ENCODE results near the gene CDK6. TPM values are rescaled to one million over a fixed set of nuclear protein-coding genes. Genes with fewer than 3 reads are reported as not detected.
A peak's percentile ranks its signal among the peaks of the same experiment; 100 is the strongest.

Gene CDK6
- total and polyA plus RNA-seq, 2 experiments from 2014 or later = 7.4 to 23.7 TPM

DNA sequence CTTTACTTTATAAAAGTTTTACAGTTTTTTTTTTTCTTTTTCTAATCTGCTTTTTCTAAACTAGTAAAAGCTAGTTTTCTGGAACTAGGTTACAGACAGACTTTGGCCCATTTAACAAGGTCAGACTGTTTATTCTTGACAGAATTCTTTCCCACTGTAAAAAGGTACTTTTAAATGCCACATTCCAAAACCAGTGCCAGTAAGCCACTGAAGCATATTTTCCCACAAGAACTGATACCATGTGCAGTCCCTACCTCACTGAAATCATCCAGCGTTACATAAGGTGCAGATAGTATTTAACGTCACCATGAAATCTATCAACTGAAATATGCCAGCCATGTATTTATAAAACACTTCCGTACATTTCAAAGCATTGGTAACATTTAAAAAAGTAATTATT, 121.6 kb downstream of the CDK6 start:
- Mint-ChIP-seq H3K4me3 (no peak overlapping the region), H3K4me1 (peaks cover 10% of the 10 kb centered on the region), H3K27me3 (ENCODE audit: insufficient read depth, low read depth, poor library complexity) (no peaks in the 10 kb centered on the region), H3K27ac (no peak overlapping the region), H3K36me3 (ENCODE audit: low read depth) (no peaks in the 10 kb centered on the region), H3K9me3 (no peaks in the 10 kb centered on the region)
- H4K20me1 ChIP-seq (replicated peaks; ENCODE audit: insufficient read depth) = no peaks in the 10 kb centered on the region
- no peaks in the 10 kb centered on the region for H3K36me3 ChIP-seq (ENCODE audit: insufficient read depth)
- no peak overlapping the region for H3K4me2 ChIP-seq
- H2AFZ ChIP-seq = no peak overlapping the region
- TF ChIP-seq, protein P1, sequence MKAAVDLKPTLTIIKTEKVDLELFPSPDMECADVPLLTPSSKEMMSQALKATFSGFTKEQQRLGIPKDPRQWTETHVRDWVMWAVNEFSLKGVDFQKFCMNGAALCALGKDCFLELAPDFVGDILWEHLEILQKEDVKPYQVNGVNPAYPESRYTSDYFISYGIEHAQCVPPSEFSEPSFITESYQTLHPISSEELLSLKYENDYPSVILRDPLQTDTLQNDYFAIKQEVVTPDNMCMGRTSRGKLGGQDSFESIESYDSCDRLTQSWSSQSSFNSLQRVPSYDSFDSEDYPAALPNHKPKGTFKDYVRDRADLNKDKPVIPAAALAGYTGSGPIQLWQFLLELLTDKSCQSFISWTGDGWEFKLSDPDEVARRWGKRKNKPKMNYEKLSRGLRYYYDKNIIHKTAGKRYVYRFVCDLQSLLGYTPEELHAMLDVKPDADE (IDR thresholded peaks at IDR 0.05) = no peak
- TF ChIP-seq ZNF114 (CRISPR knock-in tag; IDR thresholded peaks at IDR 0.05) (no peak), JUNB (IDR thresholded peaks at IDR 0.05; ENCODE audit: unreplicated experiment) (no peak), POLR2AphosphoS5 (IDR thresholded peaks at IDR 0.05; ENCODE audit: low read depth) (no peak), EZH2 (IDR thresholded peaks at IDR 0.05; ENCODE audit: low read depth, unreplicated experiment) (no peak), CREB1 (CRISPR knock-in tag; IDR thresholded peaks at IDR 0.05; ENCODE audit: low read depth) (no peak)
- TF ChIP-seq, protein P2, sequence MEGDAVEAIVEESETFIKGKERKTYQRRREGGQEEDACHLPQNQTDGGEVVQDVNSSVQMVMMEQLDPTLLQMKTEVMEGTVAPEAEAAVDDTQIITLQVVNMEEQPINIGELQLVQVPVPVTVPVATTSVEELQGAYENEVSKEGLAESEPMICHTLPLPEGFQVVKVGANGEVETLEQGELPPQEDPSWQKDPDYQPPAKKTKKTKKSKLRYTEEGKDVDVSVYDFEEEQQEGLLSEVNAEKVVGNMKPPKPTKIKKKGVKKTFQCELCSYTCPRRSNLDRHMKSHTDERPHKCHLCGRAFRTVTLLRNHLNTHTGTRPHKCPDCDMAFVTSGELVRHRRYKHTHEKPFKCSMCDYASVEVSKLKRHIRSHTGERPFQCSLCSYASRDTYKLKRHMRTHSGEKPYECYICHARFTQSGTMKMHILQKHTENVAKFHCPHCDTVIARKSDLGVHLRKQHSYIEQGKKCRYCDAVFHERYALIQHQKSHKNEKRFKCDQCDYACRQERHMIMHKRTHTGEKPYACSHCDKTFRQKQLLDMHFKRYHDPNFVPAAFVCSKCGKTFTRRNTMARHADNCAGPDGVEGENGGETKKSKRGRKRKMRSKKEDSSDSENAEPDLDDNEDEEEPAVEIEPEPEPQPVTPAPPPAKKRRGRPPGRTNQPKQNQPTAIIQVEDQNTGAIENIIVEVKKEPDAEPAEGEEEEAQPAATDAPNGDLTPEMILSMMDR (conservative IDR thresholded peaks at IDR 0.05; ENCODE audit: low read depth in 2 of 2) = no peak
- H3K27ac ChIP-seq (ENCODE audit: low read depth) = no peak overlapping the region
- DNase-seq (ENCODE audit: low spot score) (no peak), ATAC-seq (no peak)
- H3K4me3 ChIP-seq = no peak overlapping the region
- no peaks in the 10 kb centered on the region for H3K9me2 ChIP-seq (ENCODE audit: insufficient read depth)
- no peaks in the 10 kb centered on the region for H3K27me3 ChIP-seq (ENCODE audit: insufficient read depth)
- H3K79me2 ChIP-seq (replicated peaks; ENCODE audit: insufficient read depth) = no peaks in the 10 kb centered on the region
- peaks cover 4% of the 10 kb centered on the region; the same call in 1 of the 2 replicates for H3K4me1 ChIP-seq (ENCODE audit: insufficient read depth)
- no peaks in the 10 kb centered on the region for H3F3A ChIP-seq (replicated peaks; ENCODE audit: low read depth)

DNA sequence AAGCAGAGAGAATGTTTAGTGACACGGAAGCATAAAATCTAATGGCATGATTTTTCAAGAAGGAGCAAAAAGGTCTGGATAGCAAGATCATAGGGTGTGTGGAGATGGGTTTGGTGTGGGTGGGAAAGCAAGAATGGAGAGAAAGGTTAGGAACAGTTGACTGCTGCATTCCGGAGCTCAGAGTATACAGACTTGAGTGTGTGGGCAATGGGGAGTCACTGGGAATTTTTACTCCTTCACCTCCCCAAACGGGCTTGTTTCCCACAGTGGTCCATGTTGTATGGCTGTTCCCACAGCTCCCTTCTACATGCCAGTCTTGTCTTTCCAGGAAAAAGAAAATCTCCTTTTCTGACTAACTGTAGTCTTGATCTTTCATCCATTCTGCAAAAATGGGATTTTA, 122.1 kb downstream of the CDK6 start:
- Histone ChIP-seq H3K79me2 (replicated peaks; ENCODE audit: insufficient read depth) (no peaks in the 10 kb centered on the region), H3K27ac (ENCODE audit: low read depth) (no peak overlapping the region), H3K9me2 (ENCODE audit: insufficient read depth) (no peaks in the 10 kb centered on the region), H3K27me3 (ENCODE audit: insufficient read depth) (no peaks in the 10 kb centered on the region), H3K4me2 (no peak overlapping the region), H4K20me1 (replicated peaks; ENCODE audit: insufficient read depth) (no peaks in the 10 kb centered on the region), H3K4me3 (no peak overlapping the region), H3K36me3 (ENCODE audit: insufficient read depth) (no peaks in the 10 kb centered on the region), H3K4me1 (ENCODE audit: insufficient read depth) (peaks cover 4% of the 10 kb centered on the region; the same call in 1 of the 2 replicates), H2AFZ (no peak overlapping the region), H3F3A (replicated peaks; ENCODE audit: low read depth) (no peaks in the 10 kb centered on the region)
- Mint-ChIP-seq H3K36me3 (ENCODE audit: low read depth) (no peaks in the 10 kb centered on the region), H3K4me1 (peaks cover 10% of the 10 kb centered on the region), H3K9me3 (no peaks in the 10 kb centered on the region), H3K27me3 (ENCODE audit: insufficient read depth, low read depth, poor library complexity) (no peaks in the 10 kb centered on the region), H3K4me3 (no peak overlapping the region), H3K27ac (no peak overlapping the region; the same call in 1 of the 2 replicates)
- TF ChIP-seq ZNF331 (CRISPR knock-in tag; IDR thresholded peaks at IDR 0.05; ENCODE audit: low read depth) = no peak
- TF ChIP-seq EZH2phosphoT487 (IDR thresholded peaks at IDR 0.05; ENCODE audit: unreplicated experiment) = no peak
- TF ChIP-seq, protein P2 (conservative IDR thresholded peaks at IDR 0.05; ENCODE audit: low read depth in 2 of 2) = no peak
- TF ChIP-seq JUNB (IDR thresholded peaks at IDR 0.05; ENCODE audit: unreplicated experiment) = no peak
- TF ChIP-seq ZNF114 (CRISPR knock-in tag; IDR thresholded peaks at IDR 0.05) = no peak
- ATAC-seq = no peak; the same call in 2 of the 3 replicates
- DNase-seq (ENCODE audit: low spot score) = peak; percentile 10
